Measurements from ENCODE around the gene POLR3H. TPM values are rescaled to one million over a fixed set of nuclear protein-coding genes. Genes with fewer than 3 reads are reported as not detected.

POLR3H gene
- polyA plus RNA-seq, 1 donor from 2014 or later: 28.0 TPM

DNA sequence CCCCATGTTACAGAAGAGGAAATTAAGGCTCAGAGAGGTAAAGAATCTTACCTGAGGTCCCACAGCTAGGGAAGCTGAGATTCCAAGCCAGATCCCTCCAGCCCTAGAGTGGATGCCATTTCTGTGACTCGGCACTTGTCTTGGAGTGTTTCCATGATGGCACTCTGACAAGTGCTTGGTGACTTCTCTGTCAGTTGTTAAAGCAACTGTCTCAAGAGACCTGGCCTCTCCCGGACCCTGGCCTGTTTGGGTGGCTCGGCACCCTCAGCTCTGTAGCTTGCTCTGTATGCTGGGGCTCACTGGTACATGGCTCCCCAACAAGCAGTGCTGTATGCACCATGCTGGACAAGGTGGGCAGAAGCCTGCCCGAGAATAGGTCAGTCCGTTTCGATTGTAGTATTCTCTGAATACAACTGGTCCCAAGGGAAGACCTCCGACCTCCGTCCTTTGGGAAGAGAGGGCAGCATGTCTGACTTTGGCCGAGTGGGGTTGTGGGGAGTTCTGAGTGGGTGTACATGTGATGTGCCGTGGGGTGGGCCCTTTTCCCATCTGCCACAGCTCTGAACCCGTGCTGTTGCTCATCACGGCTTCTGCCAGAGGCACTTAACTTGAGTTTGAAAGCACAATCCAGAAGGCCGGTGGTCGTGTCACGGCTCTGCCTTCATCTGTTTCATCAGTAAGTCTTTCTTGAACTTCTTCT is 63.0 kb downstream of the POLR3H start:
- Histone ChIP-seq H2AFZ (ENCODE audit: low read depth, low read length) (no peak overlapping the region), H3K9ac (ENCODE audit: low read length) (peak overlapping the region; percentile 80), H3K4me3 (ENCODE audit: low read length) (peak overlapping the region; percentile 63), H3K79me2 (replicated peaks; ENCODE audit: insufficient read depth, low read length) (peaks cover 61% of the 10 kb centered on the region), H3K27me3 (ENCODE audit: insufficient read depth, low read depth, low read length) (no peaks in the 10 kb centered on the region), H3K9me2 (ENCODE audit: insufficient read depth, low read length) (no peaks in the 10 kb centered on the region), H3K36me3 (ENCODE audit: insufficient read depth, low read length) (no peaks in the 10 kb centered on the region), H3K9me3 (ENCODE audit: low read length) (no peaks in the 10 kb centered on the region), H3F3A (ENCODE audit: insufficient read depth, low read length, poor library complexity, severe bottlenecking) (peaks cover 4% of the 10 kb centered on the region), H3K4me2 (ENCODE audit: low read length) (peak overlapping the region; percentile 87), H3K27ac (ENCODE audit: low read length) (peak overlapping the region; percentile 98), H4K20me1 (ENCODE audit: insufficient read depth) (no peaks in the 10 kb centered on the region)
- no peak for TF ChIP-seq SMC3 (conservative IDR thresholded peaks at IDR 0.05; ENCODE audit: poor library complexity)
- no peak for TF ChIP-seq CTCF (IDR thresholded peaks at IDR 0.05; ENCODE audit: poor library complexity, severe bottlenecking)
- no peak for TF ChIP-seq EP300 (conservative IDR thresholded peaks at IDR 0.05; ENCODE audit: poor library complexity, severe bottlenecking)
- no peak for TF ChIP-seq MXI1 (conservative IDR thresholded peaks at IDR 0.05; ENCODE audit: poor library complexity, severe bottlenecking)
- no peak for TF ChIP-seq EZH2 (IDR thresholded peaks at IDR 0.05; ENCODE audit: borderline replicate concordance, insufficient read depth, low read length, poor library complexity, severe bottlenecking)
- TF ChIP-seq POLR2AphosphoS5 (IDR thresholded peaks at IDR 0.05): no peak
- TF ChIP-seq, protein P1, sequence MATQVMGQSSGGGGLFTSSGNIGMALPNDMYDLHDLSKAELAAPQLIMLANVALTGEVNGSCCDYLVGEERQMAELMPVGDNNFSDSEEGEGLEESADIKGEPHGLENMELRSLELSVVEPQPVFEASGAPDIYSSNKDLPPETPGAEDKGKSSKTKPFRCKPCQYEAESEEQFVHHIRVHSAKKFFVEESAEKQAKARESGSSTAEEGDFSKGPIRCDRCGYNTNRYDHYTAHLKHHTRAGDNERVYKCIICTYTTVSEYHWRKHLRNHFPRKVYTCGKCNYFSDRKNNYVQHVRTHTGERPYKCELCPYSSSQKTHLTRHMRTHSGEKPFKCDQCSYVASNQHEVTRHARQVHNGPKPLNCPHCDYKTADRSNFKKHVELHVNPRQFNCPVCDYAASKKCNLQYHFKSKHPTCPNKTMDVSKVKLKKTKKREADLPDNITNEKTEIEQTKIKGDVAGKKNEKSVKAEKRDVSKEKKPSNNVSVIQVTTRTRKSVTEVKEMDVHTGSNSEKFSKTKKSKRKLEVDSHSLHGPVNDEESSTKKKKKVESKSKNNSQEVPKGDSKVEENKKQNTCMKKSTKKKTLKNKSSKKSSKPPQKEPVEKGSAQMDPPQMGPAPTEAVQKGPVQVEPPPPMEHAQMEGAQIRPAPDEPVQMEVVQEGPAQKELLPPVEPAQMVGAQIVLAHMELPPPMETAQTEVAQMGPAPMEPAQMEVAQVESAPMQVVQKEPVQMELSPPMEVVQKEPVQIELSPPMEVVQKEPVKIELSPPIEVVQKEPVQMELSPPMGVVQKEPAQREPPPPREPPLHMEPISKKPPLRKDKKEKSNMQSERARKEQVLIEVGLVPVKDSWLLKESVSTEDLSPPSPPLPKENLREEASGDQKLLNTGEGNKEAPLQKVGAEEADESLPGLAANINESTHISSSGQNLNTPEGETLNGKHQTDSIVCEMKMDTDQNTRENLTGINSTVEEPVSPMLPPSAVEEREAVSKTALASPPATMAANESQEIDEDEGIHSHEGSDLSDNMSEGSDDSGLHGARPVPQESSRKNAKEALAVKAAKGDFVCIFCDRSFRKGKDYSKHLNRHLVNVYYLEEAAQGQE (IDR thresholded peaks at IDR 0.05; ENCODE audit: borderline replicate concordance): no peak
- no peak for TF ChIP-seq TAF1 (IDR thresholded peaks at IDR 0.05; ENCODE audit: low read depth)
- TF ChIP-seq RAD21 (conservative IDR thresholded peaks at IDR 0.05): no peak

DNA sequence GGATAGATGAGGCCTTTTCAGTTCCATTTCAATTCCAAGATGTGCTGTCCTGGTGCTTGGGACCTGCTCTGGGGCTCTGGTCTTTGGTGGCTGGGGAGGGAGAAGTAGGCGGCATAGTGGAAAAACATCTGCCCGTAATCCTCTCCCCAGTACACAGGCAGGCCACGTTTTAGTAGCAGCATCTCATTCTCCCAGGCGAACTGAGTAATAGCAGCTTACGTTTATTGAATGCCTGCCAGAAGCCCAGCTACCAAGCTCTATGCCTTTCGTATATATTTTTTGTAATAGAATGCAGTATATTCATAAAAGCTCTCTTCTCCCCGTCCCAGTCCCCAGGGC is 63.9 kb downstream of the POLR3H start:
- Histone ChIP-seq H3K9me3 (ENCODE audit: low read length) (no peaks in the 10 kb centered on the region), H3K36me3 (ENCODE audit: insufficient read depth, low read length) (no peaks in the 10 kb centered on the region), H3K4me3 (ENCODE audit: low read length) (peak overlapping the region; percentile 63), H3K27ac (ENCODE audit: low read length) (peak overlapping the region; percentile 98), H3K9ac (ENCODE audit: low read length) (peak overlapping the region; percentile 80), H3K4me2 (ENCODE audit: low read length) (peak overlapping the region; percentile 87), H3K79me2 (replicated peaks; ENCODE audit: insufficient read depth, low read length) (peaks cover 66% of the 10 kb centered on the region), H2AFZ (ENCODE audit: low read depth, low read length) (peak overlapping the region; percentile 22), H3K27me3 (ENCODE audit: insufficient read depth, low read depth, low read length) (no peaks in the 10 kb centered on the region), H4K20me1 (ENCODE audit: insufficient read depth) (no peaks in the 10 kb centered on the region), H3K9me2 (ENCODE audit: insufficient read depth, low read length) (no peaks in the 10 kb centered on the region), H3F3A (ENCODE audit: insufficient read depth, low read length, poor library complexity, severe bottlenecking) (peaks cover 4% of the 10 kb centered on the region)
- no peak for TF ChIP-seq SMC3 (conservative IDR thresholded peaks at IDR 0.05; ENCODE audit: poor library complexity)
- TF ChIP-seq, protein P1 (IDR thresholded peaks at IDR 0.05; ENCODE audit: borderline replicate concordance): no peak
- TF ChIP-seq CTCF (IDR thresholded peaks at IDR 0.05; ENCODE audit: poor library complexity, severe bottlenecking): no peak
- no peak for TF ChIP-seq POLR2AphosphoS5 (IDR thresholded peaks at IDR 0.05)
- TF ChIP-seq EZH2 (IDR thresholded peaks at IDR 0.05; ENCODE audit: borderline replicate concordance, insufficient read depth, low read length, poor library complexity, severe bottlenecking): no peak
- no peak for TF ChIP-seq RAD21 (conservative IDR thresholded peaks at IDR 0.05)
- no peak for TF ChIP-seq EP300 (conservative IDR thresholded peaks at IDR 0.05; ENCODE audit: poor library complexity, severe bottlenecking)
- no peak for TF ChIP-seq TAF1 (IDR thresholded peaks at IDR 0.05; ENCODE audit: low read depth)
- TF ChIP-seq MXI1 (conservative IDR thresholded peaks at IDR 0.05; ENCODE audit: poor library complexity, severe bottlenecking): no peak

Data from neural cell (in vitro differentiated cells).